Mucosa of stomach (tissue), 1 donor: ENCODE data around the gene CPOX.

Source experiments
- H3K27me3 ChIP-seq: one replicate; pipeline ENCODE4 v1.7.0; 2013; ENCODE audit warnings: mild to moderate bottlenecking, low read length; ENCODE audit not compliant: control insufficient read depth, insufficient read depth
- H3K36me3 ChIP-seq: one replicate; pipeline ENCODE4 v1.7.0; 2013; ENCODE audit warnings: low read length; ENCODE audit not compliant: control insufficient read depth, insufficient read depth
- H3K4me1 ChIP-seq: one replicate; pipeline ENCODE4 v1.7.0; 2013; ENCODE audit warnings: mild to moderate bottlenecking, low read length; ENCODE audit not compliant: control insufficient read depth, insufficient read depth
- H3K4me3 ChIP-seq: one replicate; pipeline ENCODE4 v1.7.0; 2013; ENCODE audit warnings: low read length
- H3K9ac ChIP-seq: one replicate; pipeline ENCODE4 v1.7.0; 2013; ENCODE audit warnings: mild to moderate bottlenecking, low read length, moderate library complexity
- H3K9me3 ChIP-seq: one replicate; pipeline ENCODE4 v1.7.0; 2013; ENCODE audit warnings: mild to moderate bottlenecking, low read length, moderate library complexity; ENCODE audit not compliant: control insufficient read depth
- donor health status: Pancreatic carcinoma.

The CPOX gene

DNA sequence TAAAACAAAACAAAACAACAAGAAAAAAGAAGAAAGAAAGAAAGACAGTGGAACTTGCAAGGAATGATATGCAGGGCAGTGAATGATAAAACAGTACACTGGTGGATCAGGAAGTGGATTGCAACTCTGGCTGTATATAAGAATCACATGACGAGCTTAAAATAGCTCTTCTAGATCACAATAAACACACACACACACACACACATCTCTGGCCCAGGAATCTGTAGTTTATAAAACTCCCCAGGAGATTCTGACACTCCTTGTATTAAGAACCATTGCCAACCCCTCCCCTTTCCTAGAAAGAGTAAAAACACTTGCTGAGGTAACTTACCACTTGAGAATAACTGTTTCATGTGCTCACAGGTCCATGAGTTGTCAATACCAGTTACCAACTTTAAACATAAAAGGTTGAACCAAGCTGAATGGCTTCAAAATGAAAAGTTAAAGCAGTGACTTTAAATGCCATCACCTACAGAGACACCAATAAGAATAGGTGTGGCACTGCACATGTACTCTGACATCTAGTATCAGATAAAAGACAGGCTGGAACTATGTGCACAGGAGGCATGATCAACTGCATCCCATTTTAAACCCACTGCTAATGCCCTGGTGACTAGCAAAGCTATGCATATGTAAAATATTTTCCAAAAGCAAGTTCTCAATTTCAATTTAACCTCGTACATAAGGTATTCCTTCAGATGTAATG is 3.9 kb downstream of the CPOX start:
- Histone ChIP-seq H3K27me3 (no peaks in the 10 kb centered on the region), H3K4me1 (peaks cover 9% of the 10 kb centered on the region), H3K9me3 (no peaks in the 10 kb centered on the region), H3K4me3 (no peak overlapping the region), H3K36me3 (no peaks in the 10 kb centered on the region), H3K9ac (no peak overlapping the region)

GRCh38 chr3:98588065-98588464 is 5.3 kb downstream of the CPOX start:
- H3K4me1 ChIP-seq, result peaks cover 9% of the 10 kb centered on the region
- H3K4me3 ChIP-seq, result no peak overlapping the region
- H3K36me3 ChIP-seq, result no peaks in the 10 kb centered on the region

DNA sequence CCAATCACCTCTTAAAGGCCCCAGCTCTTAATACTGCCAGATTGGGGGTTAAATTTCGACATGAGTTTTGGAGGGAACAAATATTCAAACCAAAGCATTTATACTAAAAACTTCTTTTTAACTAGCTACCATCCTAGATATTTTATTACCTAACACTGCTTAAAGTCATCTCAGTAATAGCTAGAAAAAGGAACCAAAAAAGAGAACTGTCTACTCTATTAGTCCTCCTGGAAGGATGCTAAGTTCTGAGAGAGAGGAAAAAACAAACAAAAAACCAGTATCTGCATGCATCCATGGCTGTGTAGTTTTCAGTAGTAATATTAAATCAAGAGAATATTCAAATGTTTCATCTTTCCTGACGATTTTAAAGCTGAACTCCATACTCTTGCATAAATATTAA is 5.8 kb downstream of the CPOX start:
- no peaks in the 10 kb centered on the region for H3K27me3 ChIP-seq
- H3K4me1 ChIP-seq, result peaks cover 7% of the 10 kb centered on the region
- no peaks in the 10 kb centered on the region for H3K36me3 ChIP-seq

More at GRCh38 chr3:98588065-98588464, 5.3 kb downstream of the CPOX start:
- Histone ChIP-seq H3K9me3 (no peaks in the 10 kb centered on the region), H3K9ac (no peak overlapping the region), H3K27me3 (no peaks in the 10 kb centered on the region)

DNA sequence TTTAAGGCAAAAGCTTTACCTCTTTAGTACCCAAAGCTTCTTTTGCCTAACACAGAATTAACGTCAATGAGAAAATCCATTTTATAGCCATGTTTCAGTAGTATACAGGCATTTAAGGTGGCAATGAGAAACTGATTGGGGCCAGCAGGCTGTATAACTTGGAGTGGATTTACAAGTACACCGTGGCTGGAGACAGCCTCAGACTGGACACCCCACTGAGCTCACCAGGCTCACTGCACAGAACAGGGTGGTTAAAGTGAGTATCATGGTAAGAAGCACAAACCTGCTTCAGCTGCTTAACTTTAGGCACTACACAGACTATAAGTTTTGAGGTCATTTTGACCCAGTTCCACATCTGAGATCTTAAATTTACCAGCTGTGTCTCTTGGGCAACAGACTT is 8.9 kb downstream of the CPOX start:
- H3K36me3 ChIP-seq, result no peaks in the 10 kb centered on the region
- H3K4me1 ChIP-seq, result no peaks in the 10 kb centered on the region
- H3K4me3 ChIP-seq, result no peak overlapping the region
- H3K27me3 ChIP-seq, result no peaks in the 10 kb centered on the region
- H3K9ac ChIP-seq, result no peak overlapping the region
- H3K9me3 ChIP-seq, result no peaks in the 10 kb centered on the region

More for the DNA sequence above, 5.8 kb downstream of the CPOX start:
- no peaks in the 10 kb centered on the region for H3K9me3 ChIP-seq
- H3K4me3 ChIP-seq, result no peak overlapping the region
- no peak overlapping the region for H3K9ac ChIP-seq

DNA sequence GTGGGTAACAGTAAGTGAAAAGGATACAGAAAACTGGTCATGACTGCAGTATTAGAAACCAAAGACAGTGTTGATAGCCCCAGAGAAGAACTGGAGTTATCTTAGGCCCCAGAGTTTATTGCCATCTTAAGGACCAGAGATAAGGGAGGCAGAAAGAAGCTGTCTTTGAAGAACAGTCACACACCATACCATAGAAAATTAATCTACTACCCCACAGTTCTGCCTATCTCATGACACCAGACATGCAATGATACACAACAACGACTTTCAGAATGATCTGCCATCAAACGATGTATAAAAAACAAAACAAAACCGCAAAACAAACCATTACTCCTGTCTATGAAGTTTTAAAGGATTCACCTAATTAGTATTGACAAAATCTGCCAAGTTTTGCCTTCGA is 9.6 kb downstream of the CPOX start:
- Histone ChIP-seq H3K4me3 (no peak overlapping the region), H3K4me1 (no peaks in the 10 kb centered on the region), H3K9ac (no peak overlapping the region), H3K36me3 (no peaks in the 10 kb centered on the region), H3K9me3 (no peaks in the 10 kb centered on the region), H3K27me3 (no peaks in the 10 kb centered on the region)

DNA sequence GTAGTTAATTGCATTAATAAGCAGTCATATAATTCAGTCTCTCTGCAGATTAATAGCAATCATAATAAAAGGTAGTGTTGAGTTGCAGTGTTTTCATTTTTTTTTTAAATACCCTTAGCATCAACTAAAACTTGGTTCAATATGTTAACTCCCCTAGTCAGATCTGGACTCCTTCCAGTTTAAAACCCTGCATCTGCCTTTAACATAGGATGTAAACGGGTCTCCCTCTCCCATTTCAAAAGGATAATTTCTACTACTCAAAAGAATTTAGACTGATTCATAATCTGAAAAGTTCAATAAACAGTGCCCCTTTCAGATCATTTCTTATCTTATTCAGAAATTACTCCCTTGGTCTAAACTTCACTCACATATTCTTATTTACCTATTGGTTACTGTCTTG is 11.4 kb downstream of the CPOX start:
- H3K36me3 ChIP-seq, result no peaks in the 10 kb centered on the region
- H3K4me3 ChIP-seq, result no peak overlapping the region
- no peaks in the 10 kb centered on the region for H3K27me3 ChIP-seq
- H3K4me1 ChIP-seq, result no peaks in the 10 kb centered on the region
- H3K9me3 ChIP-seq, result no peaks in the 10 kb centered on the region
- no peak overlapping the region for H3K9ac ChIP-seq

GRCh38 chr3:98581474-98581873 is 11.9 kb downstream of the CPOX start:
- Histone ChIP-seq H3K36me3 (no peaks in the 10 kb centered on the region), H3K27me3 (no peaks in the 10 kb centered on the region), H3K4me1 (no peaks in the 10 kb centered on the region), H3K9me3 (no peaks in the 10 kb centered on the region), H3K9ac (no peak overlapping the region), H3K4me3 (no peak overlapping the region)

DNA sequence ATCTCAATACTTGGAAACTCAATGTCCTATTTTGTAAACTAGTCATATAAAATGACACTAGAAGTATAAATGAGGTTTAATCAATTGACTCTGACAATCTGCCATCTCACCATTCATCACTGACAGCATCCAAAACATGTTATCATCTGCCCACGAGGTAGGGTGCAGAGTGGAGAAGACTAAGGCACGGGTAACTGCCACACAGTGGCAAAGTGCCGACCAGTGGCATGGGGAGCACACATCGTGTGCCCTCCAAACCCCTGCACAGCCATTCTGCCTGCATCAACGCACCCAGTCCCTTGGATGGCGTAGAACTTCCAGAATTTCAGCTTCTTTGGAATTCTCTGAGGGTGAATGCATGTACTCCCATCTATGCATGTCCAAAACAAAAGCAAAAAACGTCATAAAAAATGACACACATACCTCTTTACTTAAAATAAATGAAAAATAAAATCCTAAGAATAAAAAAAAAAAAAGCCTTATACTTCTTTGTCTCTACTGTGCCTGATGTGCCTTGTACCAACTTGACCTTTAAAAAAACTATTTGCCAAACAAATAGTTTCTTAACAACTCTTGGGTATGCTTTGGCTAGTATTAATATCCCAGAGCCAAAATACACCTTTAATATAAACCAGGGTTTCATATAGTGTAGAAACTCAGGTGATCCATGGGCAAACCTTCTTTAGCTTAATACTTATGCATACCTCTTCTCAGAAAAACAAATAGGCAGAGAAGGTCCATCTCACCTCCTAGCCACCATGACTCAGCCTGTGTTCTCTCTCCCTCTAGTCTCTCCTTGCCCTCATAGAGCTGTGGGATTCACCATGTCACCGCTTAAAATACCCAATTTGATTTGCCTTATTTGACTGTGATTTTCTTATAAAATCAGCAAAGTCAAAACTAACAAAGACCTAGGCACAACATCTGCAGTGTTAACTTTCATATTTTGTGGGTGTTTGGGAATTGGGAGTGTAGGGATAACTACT is 12.7 kb downstream of the CPOX start:
- Histone ChIP-seq H3K27me3 (no peaks in the 10 kb centered on the region), H3K4me1 (no peaks in the 10 kb centered on the region), H3K36me3 (no peaks in the 10 kb centered on the region), H3K9ac (no peak overlapping the region), H3K4me3 (no peak overlapping the region), H3K9me3 (no peaks in the 10 kb centered on the region)

- no peak overlapping the region for H3K4me3 ChIP-seq
- H3K4me1 ChIP-seq, result no peaks in the 10 kb centered on the region
- H3K36me3 ChIP-seq, result no peaks in the 10 kb centered on the region
These were observed 16.1 kb downstream of the CPOX start for GRCh38 chr3:98577178-98577895.

GRCh38 chr3:98574132-98574531 is 19.3 kb downstream of the CPOX start:
- no peaks in the 10 kb centered on the region for H3K27me3 ChIP-seq
- H3K36me3 ChIP-seq, result no peaks in the 10 kb centered on the region
- no peak overlapping the region for H3K9ac ChIP-seq
- H3K4me1 ChIP-seq, result no peaks in the 10 kb centered on the region
- H3K9me3 ChIP-seq, result no peaks in the 10 kb centered on the region
- no peak overlapping the region for H3K4me3 ChIP-seq

More at GRCh38 chr3:98577178-98577895, 16.1 kb downstream of the CPOX start:
- no peak overlapping the region for H3K9ac ChIP-seq
- H3K9me3 ChIP-seq, result no peaks in the 10 kb centered on the region
- H3K27me3 ChIP-seq, result no peaks in the 10 kb centered on the region

DNA sequence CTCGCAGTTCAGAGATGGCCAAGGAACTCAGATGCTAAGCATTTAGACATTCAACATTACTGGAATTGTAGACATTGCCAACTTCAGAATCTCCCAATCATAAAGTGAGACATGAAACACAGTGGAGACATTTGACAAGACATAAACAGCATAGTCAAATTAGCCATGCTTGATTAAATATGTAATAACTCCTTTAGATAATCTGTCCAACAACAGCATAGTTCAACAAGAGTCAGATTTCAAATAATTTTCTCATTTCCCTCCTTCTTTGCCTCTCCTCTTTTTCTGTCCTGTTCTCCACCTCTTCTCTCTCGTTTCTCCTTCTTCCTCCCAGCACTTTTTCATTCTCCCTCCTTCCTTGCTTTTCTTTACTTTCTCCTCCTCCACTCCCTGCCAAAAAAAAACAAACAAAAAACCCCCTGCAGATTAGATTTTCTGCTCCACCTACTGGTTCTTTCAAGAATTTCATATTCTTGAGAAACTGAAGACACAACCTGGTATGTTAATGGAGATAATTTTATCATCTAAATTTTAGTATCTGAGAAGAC is 20.2 kb downstream of the CPOX start:
- no peak overlapping the region for H3K4me3 ChIP-seq
- H3K4me1 ChIP-seq, result no peaks in the 10 kb centered on the region
- no peaks in the 10 kb centered on the region for H3K27me3 ChIP-seq
- H3K9ac ChIP-seq, result no peak overlapping the region
- H3K9me3 ChIP-seq, result no peaks in the 10 kb centered on the region
- no peaks in the 10 kb centered on the region for H3K36me3 ChIP-seq
